K562 (cell line): ENCODE results near the gene ABHD8.

Experiments
- FOXA1 ChIP-seq: fragments of 450-650 bp; IDR thresholded peaks from 2 replicates; pipeline ENCODE4 v1.6.1; 2016; ENCODE audit warnings: mild to moderate bottlenecking, borderline replicate concordance
- NFIC ChIP-seq: fragments of 450-650 bp; IDR thresholded peaks from 2 replicates; pipeline ENCODE4 v1.6.1; 2017; ENCODE audit warnings: mild to moderate bottlenecking, inconsistent platforms
- OTX1 ChIP-seq: fragments of 450-650 bp; formaldehyde crosslinking; IDR thresholded peaks from 2 replicates; pipeline ENCODE4 v1.4.0; 2022; ENCODE audit warnings: mild to moderate bottlenecking
- POLR2A ChIP-seq: fragments of 450-650 bp; conservative IDR thresholded peaks from 2 replicates; pipeline ENCODE4 v1.6.1; 2016
- SMC3 ChIP-seq: conservative IDR thresholded peaks from 2 replicates; pipeline ENCODE4 v1.6.1; 2011; ENCODE audit warnings: low read depth, low read length, improper control_type of control experiment; ENCODE audit not compliant: insufficient read depth
- SP1 ChIP-seq: sonication (generic); formaldehyde crosslinking; IDR thresholded peaks from 2 replicates; pipeline ENCODE4 v1.8.1; 2022; ENCODE audit warnings: mild to moderate bottlenecking, missing genetic modification reagents
- TAF15 ChIP-seq: fragments of 200-400 bp; formaldehyde crosslinking; IDR thresholded peaks from 2 replicates; pipeline ENCODE4 v1.6.1; 2017; ENCODE audit warnings: mild to moderate bottlenecking, low read depth, low read length, moderate library complexity
- TF ChIP-seq, protein P1 (sequence below): fragments of 250-450 bp; sonication (Bioruptor Pico); IDR thresholded peaks from 2 replicates; pipeline ENCODE4 v1.8.0; 2021; ENCODE audit warnings: mild to moderate bottlenecking, moderate library complexity
- TF ChIP-seq, protein P2 (sequence below): fragments of 450-650 bp; IDR thresholded peaks from 2 replicates; pipeline ENCODE4 v1.6.1; 2016; ENCODE audit warnings: borderline replicate concordance
- TF ChIP-seq, protein P3 (sequence below), 3 experiments: IDR thresholded peaks in 2 of 3; conservative IDR thresholded peaks in 1 of 3; 2 replicates each; pipeline ENCODE4 v1.5.1; 2011 to 2012; ENCODE audit warnings: low read length in 3 of 3, mild to moderate bottlenecking in 3 of 3, control low read depth in 2 of 3, improper control_type of control experiment in 1 of 3, inconsistent platforms in 1 of 3, low read depth in 1 of 3, mixed read lengths in 1 of 3, moderate library complexity in 1 of 3; ENCODE audit not compliant: insufficient read depth in 2 of 3
- TF ChIP-seq, protein P4 (sequence below): fragments of 450-650 bp; formaldehyde crosslinking; IDR thresholded peaks from 2 replicates; pipeline ENCODE4 v1.4.0; 2022; ENCODE audit warnings: missing genetic modification characterization

DNA sequence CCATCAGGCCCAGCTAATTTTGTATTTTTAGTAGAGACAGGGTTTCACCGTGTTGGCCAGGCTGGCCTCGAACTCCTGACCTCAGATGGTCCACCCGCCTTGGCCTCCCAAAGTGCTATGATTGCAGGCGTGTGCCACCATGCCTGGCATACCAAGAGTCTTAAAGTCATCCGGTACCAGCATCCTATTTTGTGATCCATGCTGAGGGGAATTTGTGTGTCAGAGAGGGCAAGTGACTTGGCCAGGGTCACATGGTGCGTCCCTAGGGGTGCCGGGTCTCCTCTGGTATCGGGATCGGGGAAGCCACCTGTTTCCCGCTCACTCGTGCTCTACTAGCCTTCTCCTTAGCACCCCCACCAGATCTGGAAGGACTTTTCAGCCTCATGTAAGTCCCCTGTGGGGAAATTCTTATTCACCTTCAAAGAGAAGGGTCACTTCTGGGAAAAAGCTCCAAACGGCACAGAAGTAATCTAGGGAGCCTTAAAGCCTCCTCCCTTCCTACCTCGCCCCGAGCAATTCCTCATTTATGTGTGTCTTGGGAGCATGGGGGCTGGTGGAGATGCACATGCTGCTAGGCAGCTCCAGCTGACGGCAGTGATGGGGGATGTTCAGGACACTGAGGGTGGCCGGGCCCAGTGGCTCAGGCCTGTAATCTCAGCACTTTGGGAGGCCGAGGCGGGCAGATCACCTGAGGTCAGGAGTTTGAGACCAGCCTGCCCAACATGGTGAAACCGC, 27.6 kb downstream of the ABHD8 start:
- TF ChIP-seq, protein P1, sequence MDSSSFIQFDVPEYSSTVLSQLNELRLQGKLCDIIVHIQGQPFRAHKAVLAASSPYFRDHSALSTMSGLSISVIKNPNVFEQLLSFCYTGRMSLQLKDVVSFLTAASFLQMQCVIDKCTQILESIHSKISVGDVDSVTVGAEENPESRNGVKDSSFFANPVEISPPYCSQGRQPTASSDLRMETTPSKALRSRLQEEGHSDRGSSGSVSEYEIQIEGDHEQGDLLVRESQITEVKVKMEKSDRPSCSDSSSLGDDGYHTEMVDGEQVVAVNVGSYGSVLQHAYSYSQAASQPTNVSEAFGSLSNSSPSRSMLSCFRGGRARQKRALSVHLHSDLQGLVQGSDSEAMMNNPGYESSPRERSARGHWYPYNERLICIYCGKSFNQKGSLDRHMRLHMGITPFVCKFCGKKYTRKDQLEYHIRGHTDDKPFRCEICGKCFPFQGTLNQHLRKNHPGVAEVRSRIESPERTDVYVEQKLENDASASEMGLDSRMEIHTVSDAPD (CRISPR knock-in tag): no peak
- TF ChIP-seq, protein P2, sequence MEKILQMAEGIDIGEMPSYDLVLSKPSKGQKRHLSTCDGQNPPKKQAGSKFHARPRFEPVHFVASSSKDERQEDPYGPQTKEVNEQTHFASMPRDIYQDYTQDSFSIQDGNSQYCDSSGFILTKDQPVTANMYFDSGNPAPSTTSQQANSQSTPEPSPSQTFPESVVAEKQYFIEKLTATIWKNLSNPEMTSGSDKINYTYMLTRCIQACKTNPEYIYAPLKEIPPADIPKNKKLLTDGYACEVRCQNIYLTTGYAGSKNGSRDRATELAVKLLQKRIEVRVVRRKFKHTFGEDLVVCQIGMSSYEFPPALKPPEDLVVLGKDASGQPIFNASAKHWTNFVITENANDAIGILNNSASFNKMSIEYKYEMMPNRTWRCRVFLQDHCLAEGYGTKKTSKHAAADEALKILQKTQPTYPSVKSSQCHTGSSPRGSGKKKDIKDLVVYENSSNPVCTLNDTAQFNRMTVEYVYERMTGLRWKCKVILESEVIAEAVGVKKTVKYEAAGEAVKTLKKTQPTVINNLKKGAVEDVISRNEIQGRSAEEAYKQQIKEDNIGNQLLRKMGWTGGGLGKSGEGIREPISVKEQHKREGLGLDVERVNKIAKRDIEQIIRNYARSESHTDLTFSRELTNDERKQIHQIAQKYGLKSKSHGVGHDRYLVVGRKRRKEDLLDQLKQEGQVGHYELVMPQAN: no peak
- TF ChIP-seq, protein P3, sequence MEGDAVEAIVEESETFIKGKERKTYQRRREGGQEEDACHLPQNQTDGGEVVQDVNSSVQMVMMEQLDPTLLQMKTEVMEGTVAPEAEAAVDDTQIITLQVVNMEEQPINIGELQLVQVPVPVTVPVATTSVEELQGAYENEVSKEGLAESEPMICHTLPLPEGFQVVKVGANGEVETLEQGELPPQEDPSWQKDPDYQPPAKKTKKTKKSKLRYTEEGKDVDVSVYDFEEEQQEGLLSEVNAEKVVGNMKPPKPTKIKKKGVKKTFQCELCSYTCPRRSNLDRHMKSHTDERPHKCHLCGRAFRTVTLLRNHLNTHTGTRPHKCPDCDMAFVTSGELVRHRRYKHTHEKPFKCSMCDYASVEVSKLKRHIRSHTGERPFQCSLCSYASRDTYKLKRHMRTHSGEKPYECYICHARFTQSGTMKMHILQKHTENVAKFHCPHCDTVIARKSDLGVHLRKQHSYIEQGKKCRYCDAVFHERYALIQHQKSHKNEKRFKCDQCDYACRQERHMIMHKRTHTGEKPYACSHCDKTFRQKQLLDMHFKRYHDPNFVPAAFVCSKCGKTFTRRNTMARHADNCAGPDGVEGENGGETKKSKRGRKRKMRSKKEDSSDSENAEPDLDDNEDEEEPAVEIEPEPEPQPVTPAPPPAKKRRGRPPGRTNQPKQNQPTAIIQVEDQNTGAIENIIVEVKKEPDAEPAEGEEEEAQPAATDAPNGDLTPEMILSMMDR (IDR thresholded peaks at IDR 0.05 in 2 of 3, conservative IDR thresholded peaks at IDR 0.05 in 1 of 3; ENCODE audit: insufficient read depth in 2 of 3, low read depth in 1 of 3, low read length in 3 of 3): no peak
- no peak for TF ChIP-seq NFIC
- TF ChIP-seq SP1 (CRISPR knock-in tag): no peak
- TF ChIP-seq TAF15: no peak
- TF ChIP-seq FOXA1: no peak
- TF ChIP-seq, protein P4, sequence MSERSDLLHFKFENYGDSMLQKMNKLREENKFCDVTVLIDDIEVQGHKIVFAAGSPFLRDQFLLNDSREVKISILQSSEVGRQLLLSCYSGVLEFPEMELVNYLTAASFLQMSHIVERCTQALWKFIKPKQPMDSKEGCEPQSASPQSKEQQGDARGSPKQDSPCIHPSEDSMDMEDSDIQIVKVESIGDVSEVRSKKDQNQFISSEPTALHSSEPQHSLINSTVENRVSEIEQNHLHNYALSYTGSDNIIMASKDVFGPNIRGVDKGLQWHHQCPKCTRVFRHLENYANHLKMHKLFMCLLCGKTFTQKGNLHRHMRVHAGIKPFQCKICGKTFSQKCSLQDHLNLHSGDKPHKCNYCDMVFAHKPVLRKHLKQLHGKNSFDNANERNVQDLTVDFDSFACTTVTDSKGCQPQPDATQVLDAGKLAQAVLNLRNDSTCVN (CRISPR knock-in tag): no peak
- TF ChIP-seq OTX1 (CRISPR knock-in tag): no peak
- no peak for TF ChIP-seq SMC3
- no peak for TF ChIP-seq POLR2A
